SKM-1 (cell line): ENCODE data around the gene ACTG2.
"Not testable (repeated sequence)": the region's sequence is repeated elsewhere in the genome, so short reads cannot be mapped to it uniquely, and the experiment has no call there.

Source experiments
- DNase-seq: peaks from one replicate; lab custom pipeline; 2025; ENCODE audit not compliant: unreplicated experiment; lab: John Stamatoyannopoulos, UW

Gene ACTG2

GRCh38 chr2:73892631-73893329 lies at the start of gene ACTG2:
TSS of gene ACTG2 (plus strand) at chr2:73893008. CDS start at chr2:73901312, 8,304 bp downstream.
- no peak for DNase-seq

DNA sequence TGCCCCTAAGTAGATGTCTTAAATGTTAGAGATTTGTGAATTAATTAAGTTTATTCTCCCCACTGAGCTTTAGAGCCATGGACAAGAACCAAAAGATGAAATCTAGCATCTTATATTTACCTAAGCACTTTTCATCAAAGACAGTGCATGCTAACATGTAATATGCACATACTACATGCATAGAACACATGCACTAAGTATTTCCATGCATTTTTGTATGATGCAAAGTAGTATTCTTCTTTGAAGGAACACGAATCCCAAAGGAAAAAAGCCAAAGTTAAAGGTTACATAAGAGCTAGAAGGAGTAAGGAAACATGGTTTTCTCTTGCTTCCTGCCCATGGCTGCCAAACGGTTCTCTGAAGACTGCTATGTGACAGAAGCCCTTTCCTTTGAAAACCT lies 48.7 kb upstream of the ACTG2 start:
- no peak for DNase-seq

DNA sequence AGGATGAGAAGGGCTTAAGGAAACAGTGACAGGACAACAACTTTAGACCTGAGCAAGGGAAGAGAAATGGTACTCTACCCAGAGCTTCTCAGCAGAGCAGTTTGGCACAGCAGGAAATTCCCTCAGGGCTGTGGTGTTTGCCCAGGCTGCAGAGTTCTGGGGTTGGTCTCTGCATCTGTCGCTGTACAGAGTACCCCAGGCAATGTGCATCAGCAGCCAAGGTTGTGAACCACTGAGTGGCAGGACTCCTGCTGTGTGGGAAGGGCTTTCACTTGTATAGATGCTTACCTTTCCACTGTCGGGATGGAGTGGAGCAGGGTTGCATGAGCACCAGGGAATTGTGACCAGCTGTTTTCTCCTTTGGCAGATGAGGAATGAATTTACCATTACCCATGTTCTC lies 42.8 kb upstream of the ACTG2 start:
- no peak for DNase-seq

GRCh38 chr2:73851274-73851673 lies 41.5 kb upstream of the ACTG2 start:
- DNase-seq = no peak

DNA sequence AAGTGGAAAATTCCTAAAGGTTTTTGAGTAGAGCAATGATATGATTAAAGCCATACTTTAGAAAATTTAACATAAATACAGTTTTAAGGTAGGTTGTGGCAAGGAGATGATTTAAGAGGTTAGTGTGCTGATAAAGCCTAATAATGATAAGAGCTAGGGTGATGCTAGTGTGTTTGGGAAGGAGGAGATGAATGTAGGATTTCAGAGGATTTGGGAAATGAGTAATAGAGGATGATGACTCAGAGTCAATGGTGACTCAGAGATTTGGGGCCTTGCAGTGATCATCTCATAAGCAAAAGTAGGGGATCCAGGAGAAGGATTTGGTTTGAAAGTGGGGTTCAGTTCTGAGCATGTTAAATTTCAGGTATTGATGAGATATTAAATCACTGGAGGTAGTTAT lies 40.8 kb upstream of the ACTG2 start:
- DNase-seq = no peak

- no peak for DNase-seq
Measured at GRCh38 chr2:73855526-73855925, 37.3 kb upstream of the ACTG2 start.

DNA sequence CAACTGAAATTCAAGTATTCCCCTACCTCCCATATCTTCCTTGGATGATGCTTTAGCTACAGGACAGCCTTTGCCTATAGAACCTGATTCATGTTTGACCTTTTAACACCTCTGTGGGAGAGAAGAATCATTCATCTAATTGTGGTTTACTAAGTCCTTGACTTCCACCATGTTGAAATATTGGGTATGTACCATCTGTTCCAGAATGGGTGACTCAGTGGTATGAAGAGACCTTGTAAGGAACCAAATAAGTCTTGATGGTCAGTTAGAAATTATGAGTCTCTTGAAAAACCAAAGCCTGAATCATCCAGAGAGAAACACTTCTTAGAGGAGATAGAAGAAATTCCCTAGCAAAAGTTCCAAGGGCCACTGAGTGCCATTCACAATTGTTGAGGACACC lies 36.6 kb upstream of the ACTG2 start:
- DNase-seq = no peak

DNA sequence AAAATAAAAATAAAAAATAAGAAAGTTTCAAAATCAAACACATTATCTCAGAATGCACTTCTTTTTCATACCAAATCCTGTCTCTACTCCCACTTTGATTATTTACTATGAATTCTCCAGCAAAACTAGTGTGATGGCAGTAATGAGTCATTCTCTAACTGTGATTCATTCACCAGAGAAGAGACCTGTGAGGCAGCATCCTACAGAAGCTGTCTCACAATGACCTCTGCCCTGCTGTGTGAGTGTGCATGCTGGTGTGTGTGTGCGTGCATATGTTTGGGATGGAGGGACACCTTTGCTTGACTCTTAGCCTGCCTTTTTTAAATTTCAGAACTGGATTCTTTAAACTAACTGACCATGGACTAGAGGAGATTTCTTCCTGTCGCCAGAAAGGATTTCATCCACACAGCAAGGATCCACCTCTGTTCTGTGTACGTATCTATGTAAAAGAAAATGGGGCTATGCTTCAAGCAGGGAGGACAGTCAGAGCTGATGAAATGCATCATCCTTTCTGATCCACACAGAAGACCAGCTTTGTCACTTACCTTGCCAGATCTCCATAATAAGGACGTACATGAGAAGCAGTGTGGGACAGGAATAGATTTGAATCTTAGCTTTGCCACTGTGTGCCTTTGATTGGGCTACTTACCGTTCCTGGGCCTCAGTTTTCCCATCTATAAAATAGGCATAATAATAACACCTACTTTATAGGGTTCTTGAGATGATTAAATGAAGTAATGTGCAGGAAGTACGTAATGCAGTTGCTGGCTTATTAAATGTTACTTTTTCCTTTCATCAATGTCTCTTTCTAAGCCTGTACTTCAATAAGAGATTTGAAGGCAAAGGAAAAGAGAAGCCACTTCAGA lies 32.9 kb upstream of the ACTG2 start:
- DNase-seq = no peak

DNA sequence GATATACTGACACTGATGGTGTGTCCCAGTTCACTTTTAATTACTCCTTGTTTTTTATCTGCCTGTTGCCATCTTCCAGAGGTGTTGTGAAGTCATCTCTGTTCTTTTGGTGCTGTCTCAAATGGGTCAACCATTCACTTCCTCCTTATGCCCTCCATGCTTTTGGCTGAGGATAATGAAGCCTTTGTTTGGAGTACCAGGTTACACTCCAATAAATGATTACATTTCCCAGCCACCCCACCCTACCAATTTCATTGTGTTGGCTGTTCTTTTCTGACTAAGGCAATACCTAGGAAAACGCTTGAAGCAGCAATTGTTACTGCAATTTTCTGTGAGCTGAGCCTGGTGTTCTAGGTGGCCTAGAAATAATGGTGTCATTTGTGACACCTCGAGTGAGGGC lies 29.8 kb upstream of the ACTG2 start:
- no peak for DNase-seq

GRCh38 chr2:73868204-73868978 lies 24.4 kb upstream of the ACTG2 start:
- no peak for DNase-seq

GRCh38 chr2:73870084-73870483 lies 22.7 kb upstream of the ACTG2 start:
- DNase-seq = no peak

DNA sequence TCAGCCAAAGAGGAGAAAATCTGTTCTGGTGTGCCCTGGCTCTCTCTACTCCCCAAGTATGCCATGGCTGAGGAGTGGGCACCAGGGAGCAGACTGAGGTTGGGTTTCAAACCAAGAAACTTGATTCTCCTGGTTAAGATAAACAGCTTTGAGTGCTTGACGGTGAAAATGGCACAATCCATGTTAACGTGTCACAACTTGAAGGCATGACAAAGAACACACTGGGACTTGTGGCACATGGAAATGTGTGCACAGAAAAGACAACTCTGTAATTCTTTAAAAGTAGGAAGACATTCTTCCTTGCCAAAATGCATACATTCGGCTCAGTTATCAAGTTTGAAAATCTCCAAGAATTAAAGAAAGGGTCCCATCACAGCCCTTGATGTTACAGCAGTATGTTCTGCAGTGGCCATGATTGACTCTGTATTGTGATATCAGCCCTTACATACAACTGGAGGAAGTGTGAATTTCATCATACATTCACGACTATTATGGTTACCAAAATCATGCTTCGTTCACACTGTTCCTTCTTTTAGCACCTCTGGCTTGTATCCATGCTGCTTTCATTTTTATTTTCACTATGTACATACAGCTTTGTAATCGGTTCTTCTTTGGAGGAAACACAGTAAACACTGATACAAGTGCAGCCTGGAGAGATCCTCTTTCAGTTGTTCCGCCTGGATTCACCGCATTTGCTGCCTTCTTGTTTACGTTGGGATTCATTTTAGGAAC lies 15.6 kb upstream of the ACTG2 start:
- DNase-seq = peak; percentile 14

- DNase-seq = not testable (repeated sequence)
Measured at GRCh38 chr2:73877984-73878383, 14.8 kb upstream of the ACTG2 start.

DNA sequence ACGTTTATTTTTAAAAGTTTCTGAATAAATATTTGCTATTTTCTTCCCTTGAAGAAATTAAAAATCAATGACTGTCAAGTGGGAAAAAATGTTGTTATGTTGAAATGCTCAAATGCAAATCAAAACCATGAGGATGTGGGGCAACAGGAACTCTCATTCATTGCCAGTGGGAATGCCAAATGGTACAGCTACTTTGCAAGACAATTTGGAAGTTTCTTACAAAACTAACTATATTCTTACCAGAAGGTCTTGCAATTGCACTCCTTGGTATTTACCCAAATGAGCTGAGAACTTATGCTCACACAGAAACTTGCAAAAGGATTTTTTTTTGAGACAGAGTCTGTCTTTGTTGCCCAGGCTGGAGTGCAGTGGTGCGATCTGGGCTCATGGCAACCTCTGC lies 7.4 kb upstream of the ACTG2 start:
- DNase-seq = no peak

GRCh38 chr2:73886357-73886756 lies 6.5 kb upstream of the ACTG2 start:
- no peak for DNase-seq

- DNase-seq = not testable (repeated sequence)
Measured at GRCh38 chr2:73887596-73888353, 5.0 kb upstream of the ACTG2 start.

DNA sequence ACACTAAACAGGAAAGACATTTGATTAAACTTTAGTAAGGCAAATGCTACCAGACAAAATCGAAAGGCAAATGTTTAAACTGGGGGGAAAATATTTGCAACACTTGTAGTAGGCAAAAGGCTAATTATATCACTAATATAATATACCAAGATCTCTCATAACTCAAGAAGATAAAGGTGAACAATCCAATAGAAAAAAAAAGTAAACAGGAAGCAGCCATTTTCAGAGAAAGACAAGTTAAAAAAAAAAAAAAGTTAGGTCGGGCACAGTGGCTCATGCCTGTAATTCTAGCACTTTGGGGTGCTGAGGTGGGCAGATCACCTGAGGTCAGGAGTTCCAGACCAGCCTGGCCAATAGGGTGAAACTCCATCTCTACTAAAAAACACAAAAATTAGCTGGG lies 4.4 kb upstream of the ACTG2 start:
- DNase-seq = no peak

- no peak for DNase-seq
Measured at GRCh38 chr2:73889206-73889605, 3.6 kb upstream of the ACTG2 start.

DNA sequence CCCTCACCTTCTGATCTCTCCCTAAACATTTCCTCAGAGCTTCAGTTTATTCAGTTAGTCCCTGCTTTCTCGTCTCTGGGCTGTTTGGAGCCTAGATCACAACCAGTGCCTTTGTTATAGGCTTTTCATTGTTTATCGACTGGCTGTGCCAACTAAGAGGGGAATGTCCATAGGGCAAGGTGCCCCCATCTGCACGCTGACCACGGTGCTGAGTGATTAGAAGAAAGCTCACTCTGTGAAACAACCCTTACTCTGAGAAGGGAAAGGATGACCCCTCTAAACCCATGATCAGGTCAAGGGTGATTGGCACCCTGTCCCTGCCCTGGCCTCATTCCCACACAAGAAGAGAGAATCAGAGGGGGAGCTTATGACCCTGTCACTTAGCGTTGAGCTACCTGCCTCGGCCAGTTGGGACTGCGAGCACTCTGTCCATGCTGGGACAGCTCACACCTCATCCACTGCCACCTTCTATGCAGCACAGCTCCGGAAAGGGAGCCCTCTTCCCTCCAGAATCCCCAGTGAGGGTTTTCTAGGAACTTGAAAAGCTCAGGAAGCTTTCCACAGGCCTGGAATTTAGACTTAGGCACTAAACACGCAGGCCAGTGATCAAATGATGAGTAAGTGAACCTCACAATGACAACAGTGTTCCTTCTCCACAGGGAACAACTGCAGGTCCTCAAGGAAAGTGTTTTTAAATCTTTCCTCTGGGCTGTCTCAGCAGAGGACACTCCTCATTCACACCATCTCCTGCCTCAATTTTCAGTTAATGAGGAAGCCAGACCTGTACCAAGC lies 2.3 kb upstream of the ACTG2 start:
- no peak for DNase-seq
